Breast epithelium (tissue), 3 donors: ENCODE data around the gene RNF167.

Source experiments
- POLR2A ChIP-seq: fragments of 450-650 bp; IDR thresholded peaks from one replicate; pipeline ENCODE4 v1.6.1; 2016; ENCODE audit warnings: antibody characterized with exemption, mild to moderate bottlenecking, moderate library complexity
- POLR2AphosphoS5 ChIP-seq, 3 donors: sonication (generic); formaldehyde crosslinking; IDR thresholded peaks; one replicate each; pipeline ENCODE4 v1.6.1; 2017; ENCODE audit warnings: antibody characterized with exemption in 3 of 3
- TF ChIP-seq, protein P1 (sequence below), 3 donors: fragments of 450-650 bp; IDR thresholded peaks; one replicate each; pipeline ENCODE4 v1.5.1; 2016 to 2017; ENCODE audit warnings: antibody characterized with exemption in 3 of 3, mild to moderate bottlenecking in 3 of 3, moderate library complexity in 3 of 3

GRCh38 chr17:4982305-4982704, 42.2 kb downstream of the RNF167 start:
- TF ChIP-seq, protein P1, sequence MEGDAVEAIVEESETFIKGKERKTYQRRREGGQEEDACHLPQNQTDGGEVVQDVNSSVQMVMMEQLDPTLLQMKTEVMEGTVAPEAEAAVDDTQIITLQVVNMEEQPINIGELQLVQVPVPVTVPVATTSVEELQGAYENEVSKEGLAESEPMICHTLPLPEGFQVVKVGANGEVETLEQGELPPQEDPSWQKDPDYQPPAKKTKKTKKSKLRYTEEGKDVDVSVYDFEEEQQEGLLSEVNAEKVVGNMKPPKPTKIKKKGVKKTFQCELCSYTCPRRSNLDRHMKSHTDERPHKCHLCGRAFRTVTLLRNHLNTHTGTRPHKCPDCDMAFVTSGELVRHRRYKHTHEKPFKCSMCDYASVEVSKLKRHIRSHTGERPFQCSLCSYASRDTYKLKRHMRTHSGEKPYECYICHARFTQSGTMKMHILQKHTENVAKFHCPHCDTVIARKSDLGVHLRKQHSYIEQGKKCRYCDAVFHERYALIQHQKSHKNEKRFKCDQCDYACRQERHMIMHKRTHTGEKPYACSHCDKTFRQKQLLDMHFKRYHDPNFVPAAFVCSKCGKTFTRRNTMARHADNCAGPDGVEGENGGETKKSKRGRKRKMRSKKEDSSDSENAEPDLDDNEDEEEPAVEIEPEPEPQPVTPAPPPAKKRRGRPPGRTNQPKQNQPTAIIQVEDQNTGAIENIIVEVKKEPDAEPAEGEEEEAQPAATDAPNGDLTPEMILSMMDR (IDR thresholded peaks at IDR 0.05), result no peak
- TF ChIP-seq POLR2AphosphoS5 (IDR thresholded peaks at IDR 0.05), result no peak
- no peak for TF ChIP-seq POLR2A
